NOMO-1 (cell line): Measurements from ENCODE around the gene IREB2.
"Not testable (repeated sequence)": the region's sequence is repeated elsewhere in the genome, so short reads cannot be mapped to it uniquely, and the experiment has no call there.

Source experiments
- DNase-seq, 2 experiments: peaks; one replicate each; lab custom pipeline; 2025; ENCODE audit not compliant: unreplicated experiment in 2 of 2; lab: John Stamatoyannopoulos, UW

The IREB2 gene

GRCh38 chr15:78437762-78438618 lies at the start of gene IREB2:
IREB2 (plus strand) TSS chr15:78438216; CDS start chr15:78438338, 122 bp downstream.
- peak; percentile 96 to 98 for DNase-seq

GRCh38 chr15:78388865-78389264 lies 49.2 kb upstream of the IREB2 start:
- no peak for DNase-seq

GRCh38 chr15:78389322-78389721 lies 48.7 kb upstream of the IREB2 start:
- no peak for DNase-seq

GRCh38 chr15:78389738-78390137 lies 48.3 kb upstream of the IREB2 start:
- no peak for DNase-seq

- no peak for DNase-seq
Observed at GRCh38 chr15:78390242-78390641, 47.8 kb upstream of the IREB2 start.

GRCh38 chr15:78390826-78391225 lies 47.2 kb upstream of the IREB2 start:
- DNase-seq: no peak

GRCh38 chr15:78391781-78392180 lies 46.2 kb upstream of the IREB2 start:
- DNase-seq: no peak

GRCh38 chr15:78392430-78392829 lies 45.6 kb upstream of the IREB2 start:
- DNase-seq: no peak

GRCh38 chr15:78393137-78393536 lies 44.9 kb upstream of the IREB2 start:
- DNase-seq: no peak

GRCh38 chr15:78394026-78394425 lies 44.0 kb upstream of the IREB2 start:
- no peak for DNase-seq

GRCh38 chr15:78394981-78395616 lies 42.9 kb upstream of the IREB2 start:
- no peak for DNase-seq

- DNase-seq: no peak
Observed at GRCh38 chr15:78396186-78396814, 41.7 kb upstream of the IREB2 start.

GRCh38 chr15:78396976-78397375 lies 41.0 kb upstream of the IREB2 start:
- no peak for DNase-seq

- DNase-seq: no peak
Observed at GRCh38 chr15:78397382-78397781, 40.6 kb upstream of the IREB2 start.

GRCh38 chr15:78398076-78398825 lies 39.8 kb upstream of the IREB2 start:
- DNase-seq: peak in 1 of 2 experiments; percentile 9

- peak; percentile 96 to 98 for DNase-seq
Observed at GRCh38 chr15:78399091-78399490, 38.9 kb upstream of the IREB2 start.

GRCh38 chr15:78402061-78402610 lies 35.9 kb upstream of the IREB2 start:
- peak; percentile 67 to 89 for DNase-seq

GRCh38 chr15:78404125-78404524 lies 33.9 kb upstream of the IREB2 start:
- DNase-seq: no peak

GRCh38 chr15:78404796-78405195 lies 33.2 kb upstream of the IREB2 start:
- not testable (repeated sequence) for DNase-seq

GRCh38 chr15:78405336-78405924 lies 32.6 kb upstream of the IREB2 start:
- no peak for DNase-seq
